ENCODE measurements around the gene SNED1.

Gene SNED1

DNA sequence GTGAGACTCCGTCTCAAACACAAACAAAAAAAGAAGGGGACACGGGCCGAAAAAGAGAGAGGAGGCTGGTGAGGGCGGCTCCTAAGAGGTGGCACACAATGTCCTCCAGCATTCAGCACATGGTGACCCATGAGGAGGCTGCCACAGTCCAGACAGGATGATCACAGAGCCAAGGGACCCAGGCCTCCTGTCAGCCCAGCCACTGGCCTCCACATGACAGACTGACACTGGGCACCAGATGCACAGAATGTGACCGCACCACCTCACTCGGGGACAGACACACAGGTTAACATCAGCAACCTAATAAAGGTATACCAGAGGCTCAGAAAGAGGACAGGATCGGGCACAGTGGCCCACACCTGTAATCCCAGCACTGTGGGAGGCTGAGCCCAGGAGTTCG is 129.8 kb downstream of the SNED1 start:
- no peak for DNase-seq (ENCODE audit: low read depth in 2 of 2)

DNA sequence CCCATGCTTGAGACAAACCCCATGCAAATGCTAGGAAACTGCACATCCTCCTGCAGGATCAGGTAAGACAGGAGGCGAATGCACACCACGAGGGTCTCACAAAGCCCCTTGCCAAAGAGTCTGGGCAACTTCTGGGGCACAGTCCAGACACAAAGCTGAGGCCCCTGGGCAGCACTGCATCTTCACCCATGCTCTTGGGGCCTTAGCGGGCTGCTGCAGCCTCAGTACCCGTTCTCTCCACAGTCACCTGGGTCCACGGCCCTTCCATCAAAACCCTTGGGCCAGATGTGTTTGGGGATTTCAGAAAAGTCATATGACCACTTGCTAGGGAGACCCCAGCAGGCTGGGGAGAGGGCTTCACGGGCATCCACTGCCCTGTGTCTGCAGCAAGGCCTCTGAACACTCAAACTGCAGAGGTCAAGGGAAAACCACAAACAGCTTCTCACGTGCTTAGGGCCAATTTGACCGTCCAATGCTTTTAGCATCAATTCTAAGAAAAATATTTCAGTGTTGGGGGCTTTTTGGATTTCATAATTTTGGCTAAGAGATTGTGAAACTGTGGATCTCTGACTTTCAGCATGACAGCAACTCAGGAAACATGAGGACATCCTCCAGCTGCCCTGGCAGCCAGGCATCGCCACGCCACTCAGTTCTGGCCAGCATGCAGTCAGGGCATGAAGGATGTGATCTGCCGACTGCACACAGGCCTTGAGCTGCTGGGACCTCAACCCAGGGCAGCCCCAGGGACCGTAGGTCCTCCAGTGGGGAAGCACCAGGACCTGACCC is 130.9 kb downstream of the SNED1 start:
- no peak for DNase-seq (ENCODE audit: low read depth in 2 of 2)

DNA sequence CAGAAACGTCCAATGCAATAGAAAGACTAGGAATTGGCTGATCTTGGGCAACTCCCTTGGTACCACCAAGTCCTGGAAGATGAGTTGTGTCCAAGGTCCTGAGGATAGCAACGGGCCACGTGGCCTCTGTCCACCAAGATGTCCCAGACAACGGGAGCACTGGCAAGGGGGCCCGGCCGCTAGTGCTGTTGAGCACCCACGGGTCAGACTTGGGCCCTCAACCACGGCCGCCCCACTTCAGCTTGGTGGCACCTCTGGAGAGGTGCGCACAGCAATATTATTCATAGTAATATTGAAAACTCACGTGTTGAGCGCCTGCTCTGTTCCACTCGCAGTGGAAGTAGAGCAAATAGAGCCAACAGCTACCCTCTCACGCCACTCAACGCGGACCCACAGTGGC is 131.9 kb downstream of the SNED1 start:
- DNase-seq (ENCODE audit: low read depth in 2 of 2): no peak

DNA sequence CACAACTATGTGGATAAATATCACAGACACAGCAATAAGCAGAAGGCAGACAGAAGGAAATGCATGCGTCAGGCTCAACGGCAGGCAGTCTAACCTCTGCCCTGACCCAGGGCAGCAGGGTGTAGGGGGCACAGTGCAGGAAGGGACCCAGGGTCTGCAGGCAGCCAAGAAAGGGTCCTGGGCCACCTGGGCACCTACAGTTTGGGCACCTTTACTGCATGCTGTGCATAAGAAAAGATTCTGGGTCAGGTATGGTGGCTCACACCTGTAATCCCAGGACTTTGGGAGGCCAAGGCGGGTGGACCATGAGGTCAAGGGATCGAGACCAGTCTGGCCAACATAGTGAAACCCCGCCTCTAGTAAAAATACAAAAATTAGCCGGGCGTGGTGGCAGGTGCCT is 133.1 kb downstream of the SNED1 start:
- DNase-seq (ENCODE audit: low read depth in 2 of 2): no peak

DNA sequence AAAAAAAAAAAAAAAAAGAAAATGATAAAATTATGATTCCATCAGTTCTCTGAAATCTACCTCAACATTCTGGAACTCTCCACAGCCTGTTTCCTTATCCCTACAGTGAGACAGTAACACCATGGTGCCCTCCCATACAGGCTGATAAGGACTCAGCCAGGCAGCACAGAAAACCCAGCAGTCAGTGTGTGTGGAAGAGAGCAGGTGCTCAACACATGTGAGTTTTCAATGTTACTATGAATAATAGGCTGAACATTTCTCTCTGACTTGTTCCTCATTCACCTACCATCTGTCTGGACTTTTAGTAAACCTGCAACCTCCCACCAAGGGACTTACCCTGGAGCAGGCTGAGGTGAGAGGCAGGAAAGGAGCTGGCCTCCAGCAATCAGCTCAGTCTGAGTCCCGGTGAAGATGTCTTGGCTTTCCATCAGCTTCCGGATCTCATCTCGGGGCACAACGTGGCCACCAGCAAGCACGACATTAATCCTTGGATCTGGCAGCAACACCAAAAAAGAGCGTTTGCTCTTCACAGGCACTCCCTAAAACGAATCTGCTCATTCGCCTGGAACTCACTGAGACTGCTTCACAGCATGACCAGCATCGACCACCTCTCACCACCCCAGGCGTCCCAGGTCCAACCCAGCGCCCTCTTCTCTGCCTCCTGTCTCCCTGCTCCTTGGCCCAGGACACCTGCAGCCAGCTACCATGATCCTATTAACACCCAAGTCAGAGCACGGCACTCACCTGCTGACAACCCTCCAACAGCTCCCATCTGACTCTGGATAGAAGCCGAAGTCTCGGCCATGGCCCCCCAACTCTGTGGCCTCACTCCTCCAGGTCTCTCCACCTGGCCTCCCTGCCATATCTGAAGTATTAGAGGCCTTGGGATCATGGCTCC is 134.4 kb downstream of the SNED1 start:
- no peak for DNase-seq (ENCODE audit: low read depth in 2 of 2)

DNA sequence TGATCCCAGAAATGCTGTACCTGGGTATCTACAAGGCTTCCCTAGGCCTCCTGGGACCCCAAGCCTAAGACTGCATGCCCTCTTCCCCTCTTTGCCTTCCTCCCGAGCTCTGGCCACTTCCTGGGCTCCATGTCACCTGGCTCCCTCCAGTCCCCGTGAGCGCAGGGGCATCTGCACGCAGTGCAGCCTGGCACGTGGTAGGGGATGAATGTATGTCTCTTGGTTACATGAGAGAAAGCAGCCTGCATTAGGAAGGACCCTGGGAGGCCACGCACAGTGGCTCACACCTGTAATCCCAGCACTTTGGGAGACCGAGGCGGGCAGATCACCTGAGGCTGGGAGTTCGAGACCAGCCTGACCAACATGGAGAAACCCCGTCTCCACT is 135.0 kb downstream of the SNED1 start:
- DNase-seq (ENCODE audit: low read depth in 2 of 2): no peak

DNA sequence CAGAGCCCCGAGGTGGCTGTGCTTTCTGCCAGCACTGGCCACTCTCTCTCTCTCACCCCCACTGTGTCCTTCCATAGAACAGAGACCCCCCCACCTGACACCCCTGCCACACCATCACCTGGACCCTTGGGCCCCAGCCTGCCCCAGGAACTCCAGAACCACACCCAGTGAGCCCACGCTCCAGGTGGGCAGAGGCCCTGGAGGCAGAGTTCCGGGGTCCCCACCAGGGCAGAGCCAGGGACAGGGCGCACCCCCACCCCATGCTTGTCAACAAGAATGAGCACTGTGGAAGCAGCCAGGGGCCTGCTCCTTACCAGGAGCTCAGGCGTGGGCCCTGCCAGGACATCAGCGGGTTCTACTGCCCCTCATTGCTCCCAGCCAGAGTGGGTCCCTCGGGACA is 136.3 kb downstream of the SNED1 start:
- no peak for DNase-seq (ENCODE audit: low read depth in 2 of 2)

DNA sequence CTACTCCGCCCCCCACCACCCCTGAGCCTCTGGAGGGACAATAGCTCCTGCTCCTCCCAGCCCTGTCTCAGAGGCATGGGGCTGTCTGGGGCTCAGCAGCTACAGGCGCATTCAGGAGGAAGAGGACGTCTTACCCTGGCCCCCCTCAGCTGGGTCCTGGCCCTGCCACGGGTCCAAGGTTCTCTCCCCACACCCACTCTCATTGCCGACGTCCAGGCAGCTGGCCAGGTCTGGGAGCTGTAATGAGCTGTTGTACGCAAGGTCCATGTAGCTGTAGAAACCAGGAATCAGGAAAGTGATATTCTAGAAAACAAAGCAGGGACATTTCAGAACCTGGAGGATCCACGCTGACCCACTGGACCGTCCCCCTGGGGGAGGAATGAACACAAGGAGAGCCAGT is 137.3 kb downstream of the SNED1 start:
- no peak for DNase-seq (ENCODE audit: low read depth in 2 of 2)

DNA sequence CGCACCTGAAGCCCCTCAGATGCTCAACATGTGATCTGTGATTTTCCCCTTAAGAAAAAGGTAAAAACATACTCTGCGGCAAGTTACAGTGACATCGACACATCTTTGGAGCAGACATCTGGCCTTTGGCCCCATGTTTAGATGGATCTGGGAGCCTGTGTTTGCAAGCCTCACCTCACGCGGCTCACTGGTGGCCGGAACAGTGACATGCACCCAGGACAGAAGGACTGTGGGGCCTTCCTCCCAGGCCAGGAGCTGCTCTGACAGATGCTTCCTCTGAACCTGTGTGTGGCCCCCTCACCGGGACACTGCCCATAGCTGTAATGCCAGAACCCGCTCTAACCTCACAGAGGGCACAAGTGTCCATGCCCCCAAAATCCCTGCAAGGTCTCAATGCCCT is 137.8 kb downstream of the SNED1 start:
- no peak for DNase-seq (ENCODE audit: low read depth in 2 of 2)

DNA sequence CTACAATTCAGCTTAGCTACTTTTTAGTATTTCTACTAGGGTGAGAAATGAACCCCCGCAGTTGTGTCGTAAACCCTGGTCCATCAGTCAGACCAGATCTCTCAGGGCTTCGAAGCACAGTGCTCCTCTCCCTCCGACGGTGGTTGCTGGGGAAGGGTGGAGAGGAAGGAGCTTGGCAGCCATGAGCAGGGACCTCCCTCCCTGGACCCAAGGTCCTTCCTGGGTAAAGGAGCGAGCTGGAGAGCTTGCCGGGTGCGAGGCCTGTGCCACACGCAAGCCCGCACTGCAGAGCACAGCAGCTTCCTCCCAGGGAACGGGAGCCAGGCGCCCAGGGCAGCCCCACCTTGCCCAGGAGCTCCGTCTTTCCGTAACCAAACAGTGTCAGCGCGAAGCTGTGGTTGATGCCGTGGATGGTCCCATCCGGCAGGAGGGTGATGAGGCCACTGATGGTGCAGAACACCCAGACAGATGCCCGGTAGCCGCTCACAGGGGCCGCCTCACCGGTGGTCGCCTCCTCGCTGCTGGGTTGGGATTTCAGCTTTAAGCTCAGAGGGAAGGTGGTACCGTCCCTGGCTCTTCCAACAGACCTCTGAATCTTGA is 138.3 kb downstream of the SNED1 start:
- no peak for DNase-seq (ENCODE audit: low read depth in 2 of 2)

DNA sequence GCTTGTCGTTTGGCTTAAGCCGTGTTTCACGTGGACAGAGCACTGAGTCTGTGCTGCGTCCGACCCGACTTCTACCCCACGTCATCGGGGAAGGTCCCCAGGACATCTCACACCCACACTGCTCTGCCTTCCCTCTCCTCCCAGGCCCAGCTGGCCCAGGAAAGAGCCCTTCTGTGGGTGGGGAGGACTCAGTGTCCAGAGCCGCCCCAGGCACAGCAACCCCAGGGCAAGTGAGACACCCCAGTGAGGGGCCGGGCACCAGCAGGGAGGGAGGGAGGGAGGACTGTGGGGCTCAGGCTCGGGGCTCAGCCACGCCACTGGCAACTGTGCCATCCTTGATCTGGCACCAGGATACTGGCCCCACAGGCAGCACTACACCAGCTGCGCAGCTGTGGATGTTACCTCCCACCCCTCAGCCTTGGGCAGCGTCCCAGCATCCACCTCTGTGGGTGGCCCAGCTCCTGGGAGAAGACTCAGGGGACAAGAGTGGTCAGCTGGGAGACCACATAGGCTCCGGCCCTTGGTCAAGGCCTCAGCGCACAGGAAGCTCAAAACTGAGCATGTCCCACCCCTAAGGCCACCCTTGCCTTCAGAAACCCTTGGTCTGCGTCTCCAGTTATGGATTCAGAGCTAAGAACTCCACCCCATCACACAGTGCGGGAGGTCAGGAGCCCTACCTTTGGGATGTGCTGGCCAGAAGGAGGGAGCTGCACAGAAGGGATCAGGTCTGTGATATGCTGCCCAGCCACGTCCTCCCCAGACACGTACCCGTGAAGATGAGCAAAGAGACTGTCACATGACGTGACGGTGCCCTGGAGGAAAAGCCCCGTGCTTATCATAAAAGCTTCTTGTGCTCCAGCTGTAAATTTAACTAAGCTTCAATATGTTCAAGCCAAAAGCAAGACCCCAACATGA is 139.1 kb downstream of the SNED1 start:
- DNase-seq (ENCODE audit: low read depth in 2 of 2): no peak

DNA sequence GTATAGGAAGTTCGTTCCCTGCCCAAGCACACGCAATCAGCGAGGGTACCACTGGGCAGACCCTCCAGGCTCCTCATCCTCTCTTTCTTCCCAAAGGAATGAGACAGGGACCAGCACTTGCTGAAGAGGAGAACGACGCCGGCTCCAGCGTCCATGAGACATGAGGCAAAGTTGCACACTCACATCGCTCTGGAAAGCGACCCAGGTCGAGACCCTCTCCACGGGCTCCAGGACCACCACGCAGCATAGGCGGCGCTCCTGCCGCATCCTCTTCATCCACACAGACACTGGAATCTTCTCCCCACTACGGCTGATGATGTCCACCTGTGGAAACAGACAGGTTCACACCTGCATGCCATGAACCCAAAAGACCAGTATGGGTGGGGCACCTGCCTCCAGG is 140.1 kb downstream of the SNED1 start:
- DNase-seq (ENCODE audit: low read depth in 2 of 2): no peak

DNA sequence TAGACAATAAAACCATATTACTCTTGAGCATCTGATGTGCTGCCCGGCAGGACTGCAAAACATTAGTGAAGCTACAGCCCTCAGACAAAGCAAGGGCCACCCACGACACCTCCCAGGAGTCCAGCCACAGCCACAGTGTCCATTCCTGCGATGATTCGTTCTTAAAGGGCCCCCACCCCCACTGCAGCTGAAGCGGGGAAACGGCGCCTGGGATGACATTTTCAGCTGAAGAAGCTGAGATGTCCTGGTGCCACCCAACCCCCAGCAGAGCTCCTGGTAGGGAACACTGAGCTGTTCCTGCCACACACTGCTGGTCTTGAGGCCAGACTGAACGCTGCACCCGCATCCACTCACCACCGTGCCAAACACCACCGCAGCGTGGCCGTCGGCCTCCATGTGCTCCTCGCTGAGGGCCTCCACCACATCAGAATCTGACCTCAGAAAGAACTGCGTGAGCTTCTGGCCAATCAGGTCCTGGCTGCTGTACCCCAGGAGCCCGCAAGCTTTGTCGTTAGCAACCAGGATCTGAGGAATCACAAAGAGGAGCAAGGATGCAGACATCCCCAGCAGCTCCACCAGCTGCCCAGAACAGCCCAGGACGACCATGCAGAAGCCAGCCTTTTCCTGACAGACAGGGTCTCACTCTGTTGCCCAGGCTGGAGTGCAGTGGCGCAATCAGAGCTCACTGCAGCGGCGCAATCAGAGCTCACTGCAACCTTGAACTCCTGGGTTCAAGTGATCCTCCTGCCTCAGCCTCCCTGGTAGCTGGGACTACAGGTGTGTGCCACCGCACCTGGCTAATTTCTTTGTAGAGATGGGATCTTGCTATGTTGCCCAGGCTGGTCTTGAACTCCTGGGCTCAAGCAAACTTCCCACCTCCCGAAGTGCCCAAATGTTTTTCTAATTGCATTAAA is 141.4 kb downstream of the SNED1 start:
- no peak for DNase-seq (ENCODE audit: low read depth in 2 of 2)

DNA sequence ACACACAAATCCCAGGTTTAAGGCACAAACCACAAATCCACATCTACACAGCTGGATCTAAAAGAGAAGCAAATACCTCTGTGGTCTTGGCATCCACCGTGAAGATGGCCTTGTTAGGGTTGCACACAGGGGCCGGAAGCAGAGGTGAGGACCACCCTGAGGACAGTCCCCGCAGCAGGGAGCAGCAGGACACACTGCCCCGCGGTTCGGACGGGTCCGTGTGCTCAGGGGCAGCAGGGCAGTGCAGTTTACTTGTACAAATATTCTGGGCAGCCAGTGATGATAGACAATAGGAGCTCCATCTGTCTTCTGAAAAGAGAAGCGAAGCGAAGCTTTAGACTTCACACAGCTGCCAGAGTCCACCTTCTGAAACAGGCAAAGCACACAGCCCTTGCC is 142.0 kb downstream of the SNED1 start:
- DNase-seq (ENCODE audit: low read depth in 2 of 2): no peak

DNA sequence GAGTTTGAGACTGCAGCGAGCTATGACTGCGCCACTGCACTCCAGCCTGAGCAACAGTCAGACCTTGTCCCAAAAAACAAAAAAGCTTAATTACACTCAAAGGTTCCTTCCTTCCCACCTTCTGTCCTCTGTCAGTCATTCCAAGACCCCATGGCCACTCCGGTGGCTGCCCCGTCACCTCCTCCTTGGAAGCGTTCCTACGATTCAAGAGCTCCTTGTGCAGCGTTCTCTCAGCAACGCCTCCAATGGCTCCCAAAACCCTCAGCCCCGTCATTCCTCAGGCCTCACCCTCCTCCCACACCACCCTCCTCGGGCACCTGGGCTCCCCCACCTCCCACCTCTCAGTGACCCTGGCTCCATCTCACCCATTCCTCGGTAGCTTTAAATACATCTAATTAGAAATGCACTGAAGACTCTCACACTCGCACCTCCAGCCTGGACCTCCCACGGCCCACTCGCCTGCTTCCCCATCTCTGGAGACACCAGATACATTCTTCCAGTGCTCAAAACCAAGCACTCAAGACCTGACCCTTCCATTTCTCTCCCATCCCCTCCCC is 142.9 kb downstream of the SNED1 start:
- DNase-seq (ENCODE audit: low read depth in 2 of 2): no peak

DNA sequence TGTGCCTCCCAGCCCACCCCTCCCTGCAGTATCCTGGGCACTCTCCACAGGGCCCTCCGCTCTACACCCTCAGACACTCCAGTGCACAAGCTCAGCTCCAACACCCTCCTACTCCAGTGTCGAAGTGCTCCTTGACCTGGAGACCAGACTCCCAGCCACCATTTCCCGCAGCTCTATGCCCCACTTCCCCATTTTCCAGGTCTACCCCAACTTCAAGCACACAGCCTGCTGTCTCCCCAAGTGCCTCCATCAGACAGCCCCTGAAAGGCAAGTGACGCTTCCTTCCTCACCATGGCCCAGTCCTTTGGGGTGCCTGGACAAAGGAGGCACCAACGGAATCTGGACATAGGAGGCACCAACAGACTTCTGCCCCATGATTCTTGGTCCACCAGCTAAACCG is 143.6 kb downstream of the SNED1 start:
- DNase-seq (ENCODE audit: low read depth in 2 of 2): no peak

DNA sequence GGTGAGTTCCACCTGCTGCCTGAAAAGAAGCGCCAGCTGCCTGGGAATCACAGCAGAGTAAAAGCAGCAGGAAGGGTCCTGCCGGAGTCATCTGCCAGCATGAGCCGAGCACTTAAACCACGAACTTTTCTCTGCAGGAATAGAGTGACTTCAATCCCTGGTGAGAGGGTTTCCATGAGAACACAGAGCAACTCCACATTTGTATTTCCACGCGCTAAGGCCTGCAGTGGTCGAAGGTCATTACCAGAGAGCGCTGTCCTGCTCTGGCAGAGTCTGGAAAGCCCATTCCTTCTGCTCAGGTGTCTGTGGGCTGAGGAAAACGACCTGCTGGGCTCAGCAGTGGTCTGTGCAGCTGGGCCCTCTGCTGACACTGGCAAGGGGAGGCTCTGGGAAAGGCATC is 144.2 kb downstream of the SNED1 start:
- no peak for DNase-seq (ENCODE audit: low read depth in 2 of 2)
